SK-N-MC (cell line): ENCODE results near the gene CCDC198.

ENCODE experiments used
- EZH2 ChIP-seq: fragments of 200-600 bp; sonication (generic); IDR thresholded peaks from one replicate; pipeline ENCODE4 v1.6.1; 2017; ENCODE audit warnings: antibody characterized with exemption
- FOXP2 ChIP-seq: optimal IDR thresholded peaks from 2 replicates; pipeline ENCODE3; 2011; ENCODE audit warnings: mild to moderate bottlenecking, moderate library complexity; ENCODE audit not compliant: insufficient read depth; ENCODE audit errors: extremely low read length, control extremely low read depth
- POLR2AphosphoS5 ChIP-seq: IDR thresholded peaks from 2 replicates; pipeline ENCODE4 v1.6.1; 2012; ENCODE audit warnings: mild to moderate bottlenecking, low read depth, low read length, borderline replicate concordance

- no peak for TF ChIP-seq EZH2
- TF ChIP-seq POLR2AphosphoS5 = no peak
- no peak for TF ChIP-seq FOXP2
Observed at GRCh38 chr14:57526942-57527341, 33.3 kb upstream of the CCDC198 start.
